Activated CD8-positive, alpha-beta memory T cell treated with anti-CD3 and anti-CD28 coated beads, Interleukin-2, amount 50 U/mL, for 24 hours (primary cell): ENCODE measurements around the gene ARHGAP4.

ENCODE experiments used
- DNase-seq: peaks from one replicate; pipeline ENCODE4 v3.0.0-alpha.2; 2020; ENCODE audit errors: extremely low read depth

ARHGAP4 gene

DNA sequence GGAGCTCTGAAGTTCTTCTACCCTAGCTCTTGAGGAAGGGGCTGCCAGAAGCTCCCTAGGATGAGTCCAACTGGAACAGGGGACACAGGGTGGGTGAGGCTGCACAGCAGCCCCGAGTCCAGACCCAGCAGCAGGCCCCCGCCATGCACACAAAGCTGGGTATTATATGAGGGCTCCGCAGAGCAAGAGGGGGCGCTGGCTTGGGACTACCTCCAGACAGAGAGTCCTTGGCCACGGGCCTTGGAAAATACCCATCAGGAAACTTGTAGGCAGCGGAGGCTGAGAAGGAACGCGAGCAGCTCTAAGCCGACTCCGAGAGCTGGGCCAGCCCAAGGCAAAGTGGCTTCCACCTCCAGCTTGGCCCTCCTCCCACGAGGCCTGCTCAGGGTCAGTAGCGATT lies 37.5 kb upstream of the ARHGAP4 start:
- no peak for DNase-seq

DNA sequence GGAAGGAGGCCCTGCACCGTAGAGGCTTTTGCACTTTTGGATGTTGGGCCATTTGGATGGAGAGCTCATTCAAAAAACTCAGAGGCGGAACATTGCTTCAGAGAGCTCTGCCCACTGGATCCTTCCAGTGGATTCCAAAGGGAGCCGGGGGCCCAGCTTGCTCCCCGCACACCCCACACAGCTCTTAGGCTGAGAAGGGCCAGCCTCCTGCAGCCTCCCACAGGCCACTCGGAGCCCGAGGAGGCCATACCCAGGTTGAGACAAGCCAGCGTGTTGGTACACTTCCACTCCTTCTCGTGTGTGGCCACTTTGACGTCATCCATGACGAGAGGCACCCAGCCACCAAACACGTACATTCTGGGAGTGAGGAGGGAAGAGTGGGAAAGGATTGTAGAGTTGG lies 35.2 kb upstream of the ARHGAP4 start:
- no peak for DNase-seq

- no peak for DNase-seq
Measured at GRCh38 chrX:153960786-153961185, 34.7 kb upstream of the ARHGAP4 start.

- no peak for DNase-seq
Measured at GRCh38 chrX:153960077-153960476, 34.0 kb upstream of the ARHGAP4 start.

GRCh38 chrX:153959649-153960048 lies 33.6 kb upstream of the ARHGAP4 start:
- DNase-seq = no peak

- DNase-seq = no peak
Measured at GRCh38 chrX:153958605-153959004, 32.5 kb upstream of the ARHGAP4 start.

DNA sequence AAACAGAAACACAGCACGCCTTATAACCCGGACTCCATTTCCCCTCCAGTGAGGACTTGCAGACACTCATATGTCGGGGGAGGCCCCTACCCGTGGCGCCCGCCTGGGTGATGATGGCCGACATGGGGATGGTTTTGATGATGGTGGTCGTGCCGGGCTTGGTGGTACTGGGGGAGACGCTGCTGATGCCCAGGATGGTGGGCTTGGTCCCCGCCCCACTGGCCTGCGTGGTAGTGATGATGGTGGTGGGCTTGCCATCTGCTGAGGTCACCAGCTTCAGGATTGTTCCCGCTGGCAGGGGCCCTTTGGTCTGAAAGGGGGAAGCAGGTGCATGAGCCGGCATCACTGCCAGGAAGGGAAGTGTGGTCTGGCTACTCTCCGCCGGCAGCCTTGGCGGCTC lies 31.2 kb upstream of the ARHGAP4 start:
- no peak for DNase-seq

DNA sequence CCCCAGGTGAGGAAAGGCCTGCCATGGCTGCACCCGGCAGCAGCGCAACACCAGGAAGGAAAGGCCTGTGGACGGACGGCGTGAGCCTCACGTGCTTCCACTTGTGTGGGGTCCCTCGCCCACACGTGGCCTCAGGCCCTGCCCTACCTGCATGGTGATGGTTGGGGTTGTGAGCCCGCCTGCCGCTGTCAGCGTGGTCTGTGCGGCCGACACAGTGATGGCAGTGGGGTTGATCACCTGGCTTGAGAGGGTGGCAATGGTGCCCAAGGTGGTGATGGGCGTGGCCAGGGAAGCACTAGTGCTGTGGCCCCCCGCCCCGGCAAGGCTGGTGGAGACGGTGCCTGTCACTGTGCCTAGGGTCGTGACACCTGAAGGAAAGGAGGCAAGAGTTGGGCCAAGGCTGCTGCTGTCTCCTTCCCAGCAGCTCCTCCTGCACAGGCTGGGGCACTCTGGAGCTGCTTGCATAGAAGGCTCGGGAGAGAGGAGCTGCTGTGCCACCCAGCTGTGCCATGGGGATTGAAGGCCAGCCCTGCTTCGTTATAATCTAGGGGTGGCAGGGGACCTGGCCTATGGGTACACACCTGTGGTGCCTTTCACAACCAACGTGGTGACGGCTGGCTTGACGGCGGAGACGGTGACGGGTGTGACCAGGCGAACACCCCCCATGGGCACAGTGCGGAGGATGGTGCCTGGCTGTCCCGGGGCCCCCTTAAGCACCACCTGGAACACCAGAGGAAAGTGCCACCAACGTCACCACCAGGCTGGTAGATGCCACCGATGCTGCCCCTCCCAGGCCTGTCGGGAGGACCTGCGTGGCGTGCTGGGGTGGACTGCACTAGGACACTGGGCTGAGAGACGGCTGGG lies 30.2 kb upstream of the ARHGAP4 start:
- DNase-seq = no peak

DNA sequence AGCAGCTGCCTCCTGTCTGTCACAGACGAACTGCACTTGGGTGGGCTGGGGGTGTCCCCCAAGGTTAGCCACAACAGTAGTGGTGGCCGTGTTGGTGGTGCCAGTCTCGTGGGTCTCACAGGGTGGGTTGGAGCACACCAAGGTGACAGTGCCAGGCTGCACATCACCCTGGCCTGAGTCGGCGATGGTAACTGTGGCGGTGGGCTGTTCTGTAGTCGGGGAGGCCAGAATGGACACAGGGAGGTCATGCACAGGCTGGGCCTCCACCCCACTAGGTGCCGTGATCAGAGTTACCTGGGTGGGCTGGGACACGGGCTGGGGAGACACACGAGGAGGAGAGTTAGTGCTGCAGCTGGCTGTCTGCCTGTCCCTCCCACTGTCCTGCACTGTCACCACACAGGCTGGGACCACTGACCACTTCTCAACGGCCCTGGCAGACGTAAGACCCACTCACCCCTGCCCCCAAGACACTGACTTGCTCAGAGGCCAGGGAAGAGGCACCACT lies 29.2 kb upstream of the ARHGAP4 start:
- DNase-seq = no peak

- no peak for DNase-seq
Measured at GRCh38 chrX:153954558-153955227, 28.6 kb upstream of the ARHGAP4 start.

GRCh38 chrX:153953892-153954557 lies 28.0 kb upstream of the ARHGAP4 start:
- no peak for DNase-seq

- DNase-seq = no peak
Measured at GRCh38 chrX:153953342-153953830, 27.3 kb upstream of the ARHGAP4 start.

DNA sequence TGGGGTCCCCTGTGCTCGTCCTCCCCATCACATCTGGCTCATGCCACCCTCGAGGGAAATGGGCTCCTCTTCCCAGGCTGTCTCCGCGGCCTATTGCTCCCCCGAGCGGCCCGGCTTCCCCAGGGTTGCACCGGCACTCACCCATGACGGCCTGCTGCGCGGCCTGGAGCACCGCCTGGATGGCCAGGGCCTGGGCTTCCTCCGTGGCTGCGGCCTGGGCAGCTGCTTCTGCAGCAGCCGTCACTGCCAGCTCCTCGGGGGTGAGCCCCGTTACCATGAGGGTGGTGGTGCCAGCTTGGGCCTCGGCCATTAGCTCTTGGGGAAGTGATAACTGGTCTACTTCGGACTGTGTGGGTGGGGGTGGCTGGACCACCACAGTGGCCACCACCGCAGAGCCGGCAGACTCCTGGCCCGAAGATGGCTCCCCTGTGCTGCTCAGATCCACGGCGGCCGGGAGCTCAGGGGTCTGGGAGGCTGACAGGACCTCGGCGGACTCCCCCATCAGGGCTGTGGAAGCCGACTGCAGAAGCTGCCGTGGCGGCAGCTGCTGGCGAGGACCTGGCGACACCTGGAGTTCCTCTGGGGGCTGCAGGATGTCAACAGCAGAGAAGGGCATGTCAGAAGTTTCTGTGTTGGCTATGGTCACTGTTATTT lies 26.4 kb upstream of the ARHGAP4 start:
- no peak for DNase-seq

DNA sequence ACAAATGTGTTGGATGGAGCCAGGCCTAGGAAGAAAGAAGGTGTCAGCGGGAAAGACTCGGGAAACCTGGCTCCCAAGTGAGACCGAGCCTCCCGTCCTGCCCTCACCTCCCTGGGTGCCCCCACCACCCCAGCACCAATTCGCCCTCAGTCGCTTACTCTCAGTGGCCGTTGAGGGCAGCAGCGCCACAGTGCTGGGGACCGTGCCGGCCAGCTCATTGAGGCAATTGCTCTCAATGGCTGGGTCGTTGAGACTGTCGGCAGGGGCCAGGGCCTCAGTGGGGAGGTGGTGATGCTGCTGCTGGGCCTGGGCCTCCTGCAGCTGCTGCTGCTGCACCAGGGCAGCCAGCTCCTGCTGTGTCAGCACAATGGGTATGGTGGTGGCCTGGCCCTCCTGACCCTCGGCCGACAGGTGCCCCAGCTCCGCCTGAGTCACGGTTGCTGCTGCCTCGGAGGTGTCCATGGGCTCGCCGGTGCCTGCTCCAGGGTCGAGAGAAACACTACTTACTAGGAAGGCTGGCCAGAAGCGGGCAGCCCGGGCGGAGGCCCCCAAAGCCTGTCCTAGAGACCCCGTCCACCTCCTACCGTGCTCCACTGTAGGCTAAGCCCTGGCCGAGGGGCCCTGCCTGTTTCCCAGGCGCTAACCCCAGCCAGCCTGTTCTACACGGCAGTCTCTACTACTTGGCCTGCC lies 25.8 kb upstream of the ARHGAP4 start:
- no peak for DNase-seq

DNA sequence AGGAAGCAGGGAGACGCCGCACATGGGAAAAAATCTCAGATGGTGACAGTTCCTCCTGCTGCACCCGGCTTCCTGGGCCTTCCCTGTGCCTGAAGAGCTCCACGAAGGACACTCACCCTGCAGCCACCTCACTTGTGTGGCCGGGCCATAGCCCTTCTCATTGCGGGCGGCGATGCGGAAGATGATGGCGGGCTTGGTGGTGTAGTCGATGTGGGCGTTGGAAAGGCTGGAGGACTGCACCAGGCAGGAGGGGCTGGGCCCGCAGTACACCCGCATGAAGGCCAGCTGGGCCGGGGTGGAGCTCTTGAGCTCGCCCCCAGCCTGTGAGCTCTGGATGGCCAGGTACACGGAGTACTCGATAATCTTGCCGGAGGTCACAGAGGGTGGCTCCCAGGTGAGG lies 24.1 kb upstream of the ARHGAP4 start:
- DNase-seq = no peak

DNA sequence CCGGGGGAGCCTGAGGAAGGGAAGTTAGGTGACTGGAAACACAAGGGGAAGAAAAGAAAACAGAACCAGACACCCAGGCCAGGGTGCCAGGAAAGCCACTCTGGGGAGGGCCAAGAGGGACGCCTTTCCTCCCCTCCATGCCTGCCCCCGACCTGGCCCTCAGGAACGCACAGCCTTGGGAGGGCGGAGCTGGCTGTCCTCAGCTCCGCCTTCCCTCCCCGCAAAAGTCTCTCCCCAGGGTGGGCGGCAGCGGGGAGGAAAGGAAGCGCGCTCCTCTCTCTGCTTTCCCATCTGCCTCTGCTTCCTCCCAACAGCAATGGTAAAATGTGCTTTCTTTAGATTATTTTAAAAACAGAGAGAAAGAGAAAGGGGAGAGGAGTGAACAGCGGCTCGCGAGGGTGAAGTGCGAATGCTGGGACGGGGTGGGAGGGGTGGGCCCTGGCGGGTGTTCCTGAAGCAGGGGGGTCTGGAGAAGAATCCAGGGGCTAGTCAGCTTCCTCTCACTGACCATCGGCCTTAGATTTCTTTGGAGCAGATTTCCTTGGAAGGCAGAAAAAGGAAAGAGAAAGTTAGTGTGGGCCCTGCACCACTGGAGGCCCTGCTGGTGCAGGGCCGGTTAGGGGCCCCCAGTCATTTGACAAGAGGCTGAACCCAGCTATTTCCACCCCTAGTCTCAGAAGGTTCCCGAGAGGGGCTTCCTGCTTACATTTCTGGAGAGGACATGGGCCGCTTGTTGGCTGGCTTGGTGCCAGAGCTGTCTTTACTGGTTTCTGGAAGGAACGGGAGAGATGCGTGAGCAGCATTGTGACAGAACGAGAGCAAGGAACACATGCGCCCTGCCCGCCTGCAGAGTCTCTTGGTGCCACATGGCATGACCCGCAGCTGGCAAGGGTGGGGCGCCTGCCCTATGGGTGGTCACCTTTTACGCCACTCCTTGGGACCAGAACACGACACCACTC lies 23.1 kb upstream of the ARHGAP4 start:
- no peak for DNase-seq

GRCh38 chrX:153948002-153948466 lies 22.0 kb upstream of the ARHGAP4 start:
- DNase-seq = no peak

DNA sequence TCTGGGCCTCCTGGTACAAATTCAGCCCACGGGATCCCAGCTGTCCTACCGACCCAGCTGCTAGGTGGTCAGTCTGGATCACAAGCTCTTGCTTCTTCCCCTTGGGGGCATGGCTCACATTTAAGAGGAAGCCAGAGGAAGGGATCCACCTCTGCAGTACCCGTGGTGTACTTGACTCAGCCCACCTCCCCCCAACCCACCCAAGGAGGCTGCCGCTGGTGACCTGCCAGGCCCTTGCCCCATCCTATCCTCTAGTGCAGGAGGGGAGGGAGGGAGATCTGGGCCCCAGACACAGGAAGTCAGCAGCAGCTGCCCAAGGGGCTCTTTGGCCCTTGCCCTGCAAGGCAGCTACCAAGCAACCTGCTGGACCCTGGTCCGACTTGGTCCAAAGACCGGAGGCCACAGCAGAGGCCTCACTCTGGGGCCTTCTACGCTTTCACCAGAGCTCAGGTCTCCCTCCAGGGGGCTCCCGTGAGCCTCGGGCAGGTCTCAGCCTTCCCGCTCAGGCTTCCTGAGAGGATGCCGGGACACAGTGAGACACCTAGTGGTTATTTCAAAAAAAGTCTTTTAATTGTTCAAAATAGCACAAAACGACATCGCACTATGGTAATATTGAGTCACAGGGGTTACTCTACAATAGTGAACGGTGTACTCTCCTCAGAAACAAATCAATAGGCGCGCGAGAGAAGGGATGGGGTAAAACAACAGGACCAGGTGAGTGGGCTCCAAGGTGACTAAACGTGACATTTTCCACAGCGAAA lies 21.1 kb upstream of the ARHGAP4 start:
- no peak for DNase-seq
